ENCODE measurements around the gene CORO7. TPM values are rescaled to one million over a fixed set of nuclear protein-coding genes. Genes with fewer than 3 reads are reported as not detected.
A peak's percentile ranks its signal among the peaks of the same experiment; 100 is the strongest.

The CORO7 gene
- total and polyA plus RNA-seq, 11 donors: 7.2 to 39.7 (median 10.1) TPM

- Histone ChIP-seq H3K4me1 (peaks cover 16 to 91% (median 73%) of the 10 kb centered on the region in 12 donors), H3K4me3 (peak overlapping the region in 7 of 12 donors; percentile 10 to 26 (median 18)), H3K27ac (peak overlapping the region in 11 of 12 donors; percentile 12 to 99 (median 88)), H3K27me3 (peaks cover 0 to 17% (median 0%) of the 10 kb centered on the region in 9 donors), H3K36me3 (no peaks in the 10 kb centered on the region), H3K9me3 (no peaks in the 10 kb centered on the region)
- intact Hi-C loops (cut with DNase I): no loop called here
- peak in 3 of 5 donors; percentile 74 to 82 (median 80) for DNase-seq
- ATAC-seq: peak in 2 of 4 donors; percentile 2 to 10
- WGBS, 4 donors: 28 to 48% (median 42%) methylated on average over 9 to 37 of the region's 37 CpGs
- TF ChIP-seq CTCF (IDR thresholded peaks at IDR 0.05) (no peak), POLR2A (IDR thresholded peaks at IDR 0.05) (no peak)
These were observed 96.7 kb downstream of the CORO7 start for GRCh38 chr16:4319454-4320421.

GRCh38 chr16:4318967-4319366, 97.4 kb downstream of the CORO7 start:
- DNase-seq (no peak), ATAC-seq (no peak)
- WGBS, 4 donors: 75 to 90% (median 82%) methylated on average over 3 to 5 of the region's 5 CpGs
- TF ChIP-seq POLR2A (IDR thresholded peaks at IDR 0.05): no peak
- Histone ChIP-seq H3K4me1 (peaks cover 16 to 89% (median 71%) of the 10 kb centered on the region in 12 donors), H3K9me3 (no peaks in the 10 kb centered on the region), H3K27me3 (peaks cover 0 to 25% (median 0%) of the 10 kb centered on the region in 9 donors), H3K36me3 (no peaks in the 10 kb centered on the region), H3K4me3 (peak overlapping the region in 3 of 12 donors; percentile 23 to 81 (median 68)), H3K27ac (peak overlapping the region in 10 of 12 donors; percentile 83 to 99 (median 92))
- intact Hi-C loops (cut with DNase I): no loop called here

GRCh38 chr16:4318451-4318910, 97.9 kb downstream of the CORO7 start:
- DNase-seq (no peak), ATAC-seq (no peak)
- TF ChIP-seq CTCF (IDR thresholded peaks at IDR 0.05) (no peak), POLR2A (IDR thresholded peaks at IDR 0.05) (no peak)
- H3K27me3 ChIP-seq: peaks cover 0 to 27% (median 0%) of the 10 kb centered on the region in 9 donors
- intact Hi-C loops (cut with DNase I): no loop called here
- 45 to 48% (median 47%) methylated on average over 10 to 13 of the region's 13 CpGs for WGBS, 4 donors
- H3K36me3 ChIP-seq: no peaks in the 10 kb centered on the region
- H3K27ac ChIP-seq: peak overlapping the region in 11 of 12 donors; percentile 78 to 99 (median 91)
- H3K4me1 ChIP-seq: peaks cover 12 to 89% (median 70%) of the 10 kb centered on the region in 12 donors
- H3K9me3 ChIP-seq: no peaks in the 10 kb centered on the region
- peak overlapping the region in 5 of 12 donors; percentile 5 to 81 (median 68) for H3K4me3 ChIP-seq

- H3K4me1 ChIP-seq: peaks cover 11 to 84% (median 63%) of the 10 kb centered on the region in 12 donors
- H3K27me3 ChIP-seq: peaks cover 0 to 32% (median 0%) of the 10 kb centered on the region in 9 donors
- 29 to 59% (median 38%) methylated on average over 8 to 12 of the region's 12 CpGs for whole genome bisulfite sequencing, 4 donors
- no peaks in the 10 kb centered on the region for H3K9me3 ChIP-seq
- TF ChIP-seq POLR2A (IDR thresholded peaks at IDR 0.05) (no peak), CTCF (IDR thresholded peaks at IDR 0.05) (no peak)
- intact Hi-C loops (cut with DNase I): loop anchor here in 1 of 10 donors (1.0 kb wide), 1 partner anchor 11 kb away; no protein-coding TSS in a partner anchor
- ATAC-seq (peak in 2 of 4 donors; percentile 1 to 3), DNase-seq (peak in 3 of 5 donors; percentile 61 to 75 (median 64))
- H3K4me3 ChIP-seq: peak overlapping the region in 11 of 12 donors; percentile 64 to 92 (median 76)
- H3K36me3 ChIP-seq: no peaks in the 10 kb centered on the region
- H3K27ac ChIP-seq: peak overlapping the region in 11 of 12 donors; percentile 78 to 99 (median 91)
These were observed 98.6 kb downstream of the CORO7 start for GRCh38 chr16:4317532-4318450.
